ENCODE results near the gene NR0B2.

- TF ChIP-seq, protein P1, sequence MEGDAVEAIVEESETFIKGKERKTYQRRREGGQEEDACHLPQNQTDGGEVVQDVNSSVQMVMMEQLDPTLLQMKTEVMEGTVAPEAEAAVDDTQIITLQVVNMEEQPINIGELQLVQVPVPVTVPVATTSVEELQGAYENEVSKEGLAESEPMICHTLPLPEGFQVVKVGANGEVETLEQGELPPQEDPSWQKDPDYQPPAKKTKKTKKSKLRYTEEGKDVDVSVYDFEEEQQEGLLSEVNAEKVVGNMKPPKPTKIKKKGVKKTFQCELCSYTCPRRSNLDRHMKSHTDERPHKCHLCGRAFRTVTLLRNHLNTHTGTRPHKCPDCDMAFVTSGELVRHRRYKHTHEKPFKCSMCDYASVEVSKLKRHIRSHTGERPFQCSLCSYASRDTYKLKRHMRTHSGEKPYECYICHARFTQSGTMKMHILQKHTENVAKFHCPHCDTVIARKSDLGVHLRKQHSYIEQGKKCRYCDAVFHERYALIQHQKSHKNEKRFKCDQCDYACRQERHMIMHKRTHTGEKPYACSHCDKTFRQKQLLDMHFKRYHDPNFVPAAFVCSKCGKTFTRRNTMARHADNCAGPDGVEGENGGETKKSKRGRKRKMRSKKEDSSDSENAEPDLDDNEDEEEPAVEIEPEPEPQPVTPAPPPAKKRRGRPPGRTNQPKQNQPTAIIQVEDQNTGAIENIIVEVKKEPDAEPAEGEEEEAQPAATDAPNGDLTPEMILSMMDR (IDR thresholded peaks at IDR 0.05): no peak
- TF ChIP-seq ZFX (IDR thresholded peaks at IDR 0.05; ENCODE audit: borderline replicate concordance): no peak
Observed at GRCh38 chr1:26951216-26951615, 37.4 kb upstream of the NR0B2 start.
